ENCODE data around the gene PROSER3. TPM values are rescaled to one million over a fixed set of nuclear protein-coding genes. Genes with fewer than 3 reads are reported as not detected.
"Not testable (repeated sequence)": the region's sequence is repeated elsewhere in the genome, so short reads cannot be mapped to it uniquely, and the experiment has no call there.

Gene PROSER3
- total and polyA plus RNA-seq, 2 experiments from 2014 or later = 2.7 to 12.6 TPM

DNA sequence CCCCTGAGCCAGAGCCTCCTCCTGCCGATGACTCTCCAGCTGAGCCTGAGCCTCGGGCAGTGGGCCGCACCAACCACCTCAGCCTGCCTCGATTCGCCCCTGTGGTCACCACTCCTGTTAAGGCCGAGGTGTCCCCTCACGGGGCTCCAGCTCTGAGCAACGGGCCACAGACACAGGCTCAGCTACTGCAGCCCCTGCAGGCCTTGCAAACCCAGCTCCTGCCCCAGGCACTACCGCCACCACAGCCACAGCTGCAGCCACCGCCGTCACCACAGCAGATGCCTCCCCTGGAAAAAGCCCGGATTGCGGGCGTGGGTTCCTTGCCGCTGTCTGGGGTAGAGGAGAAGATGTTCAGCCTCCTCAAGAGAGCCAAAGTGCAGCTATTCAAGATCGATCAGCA, 36.6 kb upstream of the PROSER3 start:
- no peak overlapping the region for H2AFZ ChIP-seq
- H3K27ac ChIP-seq = no peak overlapping the region
- no peaks in the 10 kb centered on the region for H3K27me3 ChIP-seq (replicated peaks; ENCODE audit: insufficient read depth)
- H3K9ac ChIP-seq = no peak overlapping the region
- no peaks in the 10 kb centered on the region for H3K9me3 ChIP-seq (ENCODE audit: low read depth)
- in situ Hi-C loops (cut with MboI) = no loop called here
- 92% methylated on average over 16 of the region's 16 CpGs for WGBS, 2 experiments (ENCODE audit: low coverage in 1 of 2, low lambda C conversion rate in 2 of 2, missing lambda C conversion rate in 2 of 2)
- H3K4me2 ChIP-seq (ENCODE audit: unreplicated experiment) = no peak overlapping the region
- H3F3A ChIP-seq (ENCODE audit: insufficient read depth) = no peaks in the 10 kb centered on the region; the same call in 1 of the 2 replicates
- H3K4me3 ChIP-seq = no peak overlapping the region
- H3K36me3 ChIP-seq (ENCODE audit: low read depth) = peaks cover 23% of the 10 kb centered on the region; the same call in 1 of the 2 replicates
- no peaks in the 10 kb centered on the region for H3K9me2 ChIP-seq (ENCODE audit: insufficient read depth)
- DNase-seq = no peak
- H4K20me1 ChIP-seq (ENCODE audit: insufficient read depth) = no peaks in the 10 kb centered on the region
- H3K4me1 ChIP-seq (ENCODE audit: insufficient read depth) = no peaks in the 10 kb centered on the region
- TF ChIP-seq EZH2 (IDR thresholded peaks at IDR 0.05; ENCODE audit: insufficient read depth, poor library complexity, severe bottlenecking) = no peak
- no peak for TF ChIP-seq EZH2phosphoT487 (IDR thresholded peaks at IDR 0.05; ENCODE audit: insufficient read depth, low read depth)
- H3K79me2 ChIP-seq (ENCODE audit: insufficient read depth) = peaks cover 51% of the 10 kb centered on the region

DNA sequence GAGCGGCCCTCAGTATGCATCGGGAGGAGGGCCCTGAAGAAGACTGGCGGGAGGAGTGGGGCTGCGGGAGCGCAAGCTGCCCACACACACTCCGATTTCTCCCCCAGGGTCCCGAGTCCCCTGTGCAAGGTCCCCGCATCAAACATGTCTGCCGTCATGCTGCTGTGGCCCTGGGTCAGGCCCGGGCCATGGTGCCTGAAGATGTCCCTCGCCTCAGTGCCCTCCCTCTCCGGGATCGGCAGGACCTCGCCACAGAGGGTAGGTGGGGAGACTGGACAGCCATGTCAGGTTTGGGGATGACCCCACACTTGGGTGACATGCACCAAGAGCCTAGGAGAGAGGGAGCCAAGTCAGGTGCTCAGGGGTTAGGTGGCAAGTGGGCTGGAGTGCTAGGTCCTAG, 35.5 kb upstream of the PROSER3 start:
- in situ Hi-C loops (cut with MboI) = no loop called here

DNA sequence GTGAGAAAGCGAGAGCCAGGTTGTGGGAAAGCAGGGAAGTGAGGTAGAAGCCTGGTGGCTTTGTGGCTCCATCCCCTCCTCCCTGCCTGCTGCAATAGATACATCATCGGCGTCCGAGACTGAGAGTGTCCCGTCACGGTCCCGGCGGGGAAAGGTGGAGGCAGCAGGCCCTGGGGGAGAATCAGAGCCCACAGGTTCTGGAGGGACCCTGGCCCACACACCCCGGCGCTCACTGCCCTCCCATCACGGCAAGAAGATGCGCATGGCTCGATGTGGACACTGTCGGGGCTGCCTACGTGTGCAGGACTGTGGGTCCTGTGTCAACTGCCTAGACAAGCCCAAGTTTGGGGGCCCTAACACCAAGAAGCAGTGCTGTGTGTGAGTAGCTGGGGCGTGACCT, 35.1 kb upstream of the PROSER3 start:
- Histone ChIP-seq H3K79me2 (ENCODE audit: insufficient read depth) (peaks cover 51% of the 10 kb centered on the region), H3K4me1 (ENCODE audit: insufficient read depth) (no peaks in the 10 kb centered on the region), H3K9me2 (ENCODE audit: insufficient read depth) (no peaks in the 10 kb centered on the region), H4K20me1 (ENCODE audit: insufficient read depth) (no peaks in the 10 kb centered on the region), H3K4me2 (ENCODE audit: unreplicated experiment) (no peak overlapping the region), H3K27ac (no peak overlapping the region), H2AFZ (no peak overlapping the region), H3K9ac (no peak overlapping the region), H3K9me3 (ENCODE audit: low read depth) (no peaks in the 10 kb centered on the region), H3K4me3 (no peak overlapping the region), H3K27me3 (replicated peaks; ENCODE audit: insufficient read depth) (no peaks in the 10 kb centered on the region), H3F3A (ENCODE audit: insufficient read depth) (no peaks in the 10 kb centered on the region), H3K36me3 (ENCODE audit: low read depth) (peaks cover 25% of the 10 kb centered on the region; the same call in 1 of the 2 replicates)
- no peak for DNase-seq
- TF ChIP-seq EZH2 (IDR thresholded peaks at IDR 0.05; ENCODE audit: insufficient read depth, poor library complexity, severe bottlenecking) (no peak), EZH2phosphoT487 (IDR thresholded peaks at IDR 0.05; ENCODE audit: insufficient read depth, low read depth) (no peak)
- WGBS, 2 experiments (ENCODE audit: low coverage in 1 of 2, low lambda C conversion rate in 2 of 2, missing lambda C conversion rate in 2 of 2) = 85 to 89% methylated on average over 14 to 16 of the region's 16 CpGs
- in situ Hi-C loops (cut with MboI) = no loop called here

More for the DNA sequence above, 35.5 kb upstream of the PROSER3 start:
- no peaks in the 10 kb centered on the region for H3K9me3 ChIP-seq (ENCODE audit: low read depth)
- H3K27ac ChIP-seq = no peak overlapping the region
- no peaks in the 10 kb centered on the region for H3K4me1 ChIP-seq (ENCODE audit: insufficient read depth)
- no peak overlapping the region for H3K9ac ChIP-seq
- H3K27me3 ChIP-seq (replicated peaks; ENCODE audit: insufficient read depth) = no peaks in the 10 kb centered on the region
- 92% methylated on average over 14 of the region's 14 CpGs for WGBS, 2 experiments (ENCODE audit: low coverage in 1 of 2, low lambda C conversion rate in 2 of 2, missing lambda C conversion rate in 2 of 2)
- H3K9me2 ChIP-seq (ENCODE audit: insufficient read depth) = no peaks in the 10 kb centered on the region
- no peak overlapping the region for H2AFZ ChIP-seq
- no peaks in the 10 kb centered on the region for H3F3A ChIP-seq (ENCODE audit: insufficient read depth)
- H3K4me2 ChIP-seq (ENCODE audit: unreplicated experiment) = no peak overlapping the region
- no peak for TF ChIP-seq EZH2phosphoT487 (IDR thresholded peaks at IDR 0.05; ENCODE audit: insufficient read depth, low read depth)
- TF ChIP-seq EZH2 (IDR thresholded peaks at IDR 0.05; ENCODE audit: insufficient read depth, poor library complexity, severe bottlenecking) = no peak
- H3K79me2 ChIP-seq (ENCODE audit: insufficient read depth) = peaks cover 51% of the 10 kb centered on the region
- no peak overlapping the region for H3K4me3 ChIP-seq
- no peak for DNase-seq
- no peaks in the 10 kb centered on the region for H4K20me1 ChIP-seq (ENCODE audit: insufficient read depth)
- H3K36me3 ChIP-seq (ENCODE audit: low read depth) = peaks cover 25% of the 10 kb centered on the region; the same call in 1 of the 2 replicates

DNA sequence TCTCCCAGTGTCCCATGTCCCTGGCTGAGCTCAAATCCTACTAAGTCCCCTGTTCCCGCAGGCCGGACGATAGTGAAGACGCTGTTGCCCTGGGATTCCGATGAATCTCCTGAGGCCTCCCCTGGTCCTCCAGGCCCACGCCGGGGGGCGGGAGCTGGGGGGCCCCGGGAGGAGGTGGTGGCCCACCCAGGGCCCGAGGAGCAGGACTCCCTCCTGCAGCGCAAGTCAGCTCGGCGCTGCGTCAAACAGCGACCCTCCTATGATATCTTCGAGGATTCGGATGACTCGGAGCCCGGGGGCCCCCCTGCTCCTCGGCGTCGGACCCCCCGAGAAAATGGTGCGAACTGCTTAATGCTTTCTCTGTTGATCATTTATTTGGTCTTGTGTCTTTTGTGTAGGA, 34.3 kb upstream of the PROSER3 start:
- H3K4me2 ChIP-seq (ENCODE audit: unreplicated experiment) = no peak overlapping the region
- H3K27me3 ChIP-seq (replicated peaks; ENCODE audit: insufficient read depth) = no peaks in the 10 kb centered on the region
- no peak overlapping the region for H3K27ac ChIP-seq
- TF ChIP-seq EZH2phosphoT487 (IDR thresholded peaks at IDR 0.05; ENCODE audit: insufficient read depth, low read depth) (no peak), EZH2 (IDR thresholded peaks at IDR 0.05; ENCODE audit: insufficient read depth, poor library complexity, severe bottlenecking) (no peak)
- H3K9me3 ChIP-seq (ENCODE audit: low read depth) = no peaks in the 10 kb centered on the region
- H3K9ac ChIP-seq = no peak overlapping the region
- WGBS, 2 experiments (ENCODE audit: low coverage in 1 of 2, low lambda C conversion rate in 2 of 2, missing lambda C conversion rate in 2 of 2) = 95 to 97% methylated on average over 12 to 24 of the region's 24 CpGs
- no peak overlapping the region for H2AFZ ChIP-seq
- no peaks in the 10 kb centered on the region for H4K20me1 ChIP-seq (ENCODE audit: insufficient read depth)
- peaks cover 25% of the 10 kb centered on the region; the same call in 1 of the 2 replicates for H3K36me3 ChIP-seq (ENCODE audit: low read depth)
- peaks cover 46% of the 10 kb centered on the region for H3K79me2 ChIP-seq (ENCODE audit: insufficient read depth)
- H3F3A ChIP-seq (ENCODE audit: insufficient read depth) = no peaks in the 10 kb centered on the region
- no peak for DNase-seq
- no peaks in the 10 kb centered on the region for H3K9me2 ChIP-seq (ENCODE audit: insufficient read depth)
- H3K4me1 ChIP-seq (ENCODE audit: insufficient read depth) = no peaks in the 10 kb centered on the region
- in situ Hi-C loops (cut with MboI) = no loop called here
- H3K4me3 ChIP-seq = no peak overlapping the region

DNA sequence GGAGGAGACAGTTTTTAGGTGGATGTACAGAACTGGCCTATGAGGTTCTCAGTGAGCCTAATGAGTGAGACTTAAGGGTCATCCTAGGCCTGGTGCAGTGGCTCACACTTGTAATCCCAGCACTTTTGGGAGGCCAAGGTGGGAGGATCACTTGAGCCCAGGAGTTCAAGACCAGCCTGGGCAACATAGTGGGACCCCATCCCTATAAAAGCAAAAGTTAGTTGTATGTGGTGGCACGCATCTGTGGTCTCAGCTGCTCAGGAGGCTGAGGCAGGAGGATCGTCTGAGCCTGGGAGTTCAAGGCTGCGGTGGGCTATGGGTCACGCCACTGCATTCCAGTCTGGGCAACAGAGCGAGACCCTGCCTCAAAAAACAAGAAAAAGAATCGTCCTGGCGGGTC, 33.8 kb upstream of the PROSER3 start:
- H3K4me3 ChIP-seq; in situ Hi-C loops (cut with MboI); H3K27me3 ChIP-seq (replicated peaks; ENCODE audit: insufficient read depth); H3K4me1 ChIP-seq (ENCODE audit: insufficient read depth); H2AFZ ChIP-seq; H3K9me3 ChIP-seq (ENCODE audit: low read depth); H3K9me2 ChIP-seq (ENCODE audit: insufficient read depth); H4K20me1 ChIP-seq (ENCODE audit: insufficient read depth); H3F3A ChIP-seq (ENCODE audit: insufficient read depth); H3K9ac ChIP-seq; H3K4me2 ChIP-seq (ENCODE audit: unreplicated experiment); H3K27ac ChIP-seq; DNase-seq: not testable (repeated sequence)
- Histone ChIP-seq H3K36me3 (ENCODE audit: low read depth) (peaks cover 25% of the 10 kb centered on the region; the same call in 1 of the 2 replicates), H3K79me2 (ENCODE audit: insufficient read depth) (peaks cover 41% of the 10 kb centered on the region)
- 95 to 98% methylated on average over 7 of the region's 7 CpGs for WGBS, 2 experiments (ENCODE audit: low coverage in 1 of 2, low lambda C conversion rate in 2 of 2, missing lambda C conversion rate in 2 of 2)
